ENCODE results near the gene PTPRT.

PTPRT gene

DNA sequence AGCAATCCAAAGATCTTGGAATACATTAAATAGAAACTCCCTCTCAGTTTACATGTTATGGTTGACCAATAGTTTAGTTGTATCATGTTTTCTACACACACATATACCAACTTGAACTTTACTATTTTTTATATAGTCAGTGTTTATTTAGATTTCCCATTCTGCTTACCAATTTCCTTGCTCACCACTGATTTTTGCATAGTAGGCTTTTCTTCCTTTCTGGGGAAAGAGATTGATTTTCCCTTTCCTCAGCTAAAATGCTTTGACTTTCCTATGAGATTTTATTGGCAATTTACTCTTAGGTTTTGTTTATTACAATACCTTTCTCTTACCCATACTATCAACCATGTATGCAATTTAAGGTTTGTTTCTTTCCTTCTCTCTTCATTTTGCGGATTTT lies 665.6 kb downstream of the PTPRT start:
- DNase-seq (ENCODE audit: low spot score), result no peak
- TF ChIP-seq, protein P1, sequence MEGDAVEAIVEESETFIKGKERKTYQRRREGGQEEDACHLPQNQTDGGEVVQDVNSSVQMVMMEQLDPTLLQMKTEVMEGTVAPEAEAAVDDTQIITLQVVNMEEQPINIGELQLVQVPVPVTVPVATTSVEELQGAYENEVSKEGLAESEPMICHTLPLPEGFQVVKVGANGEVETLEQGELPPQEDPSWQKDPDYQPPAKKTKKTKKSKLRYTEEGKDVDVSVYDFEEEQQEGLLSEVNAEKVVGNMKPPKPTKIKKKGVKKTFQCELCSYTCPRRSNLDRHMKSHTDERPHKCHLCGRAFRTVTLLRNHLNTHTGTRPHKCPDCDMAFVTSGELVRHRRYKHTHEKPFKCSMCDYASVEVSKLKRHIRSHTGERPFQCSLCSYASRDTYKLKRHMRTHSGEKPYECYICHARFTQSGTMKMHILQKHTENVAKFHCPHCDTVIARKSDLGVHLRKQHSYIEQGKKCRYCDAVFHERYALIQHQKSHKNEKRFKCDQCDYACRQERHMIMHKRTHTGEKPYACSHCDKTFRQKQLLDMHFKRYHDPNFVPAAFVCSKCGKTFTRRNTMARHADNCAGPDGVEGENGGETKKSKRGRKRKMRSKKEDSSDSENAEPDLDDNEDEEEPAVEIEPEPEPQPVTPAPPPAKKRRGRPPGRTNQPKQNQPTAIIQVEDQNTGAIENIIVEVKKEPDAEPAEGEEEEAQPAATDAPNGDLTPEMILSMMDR (IDR thresholded peaks at IDR 0.05; ENCODE audit: extremely low read depth, insufficient read depth, missing control alignments), result no peak
- in situ Hi-C loops (cut with MboI; ENCODE audit: low pct_unique_long_range_greater_than_20kb, low sequenced_read_pairs, unreplicated experiment), result no loop called here

DNA sequence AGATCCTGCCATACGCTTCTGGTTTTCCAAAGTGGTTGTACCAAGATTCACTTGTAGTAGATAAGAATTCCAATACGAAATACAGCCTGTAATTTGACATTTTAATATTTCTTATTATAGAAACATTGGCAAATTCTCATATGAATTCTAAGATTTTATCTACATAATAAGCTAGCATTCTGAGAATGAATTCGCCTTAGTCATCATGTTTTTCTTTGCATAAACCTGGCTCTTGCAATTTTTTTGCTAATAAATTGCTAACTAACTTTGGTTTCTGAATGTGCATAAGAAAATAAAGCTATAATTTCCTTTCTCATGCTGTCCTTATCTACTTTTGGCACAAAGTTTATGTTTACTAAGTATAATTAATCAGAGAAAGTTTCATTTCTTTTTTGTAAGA lies 673.0 kb downstream of the PTPRT start:
- no peak for DNase-seq (ENCODE audit: low spot score)
- TF ChIP-seq, protein P1 (IDR thresholded peaks at IDR 0.05; ENCODE audit: extremely low read depth, insufficient read depth, missing control alignments), result no peak
- in situ Hi-C loops (cut with MboI; ENCODE audit: low pct_unique_long_range_greater_than_20kb, low sequenced_read_pairs, unreplicated experiment), result no loop called here

GRCh38 chr20:42510686-42511085 lies 679.0 kb downstream of the PTPRT start:
- TF ChIP-seq, protein P1 (IDR thresholded peaks at IDR 0.05; ENCODE audit: extremely low read depth, insufficient read depth, missing control alignments), result no peak
- in situ Hi-C loops (cut with MboI; ENCODE audit: low pct_unique_long_range_greater_than_20kb, low sequenced_read_pairs, unreplicated experiment), result no loop called here
- DNase-seq (ENCODE audit: low spot score), result no peak

- in situ Hi-C loops (cut with MboI; ENCODE audit: low pct_unique_long_range_greater_than_20kb, low sequenced_read_pairs, unreplicated experiment), result no loop called here
- TF ChIP-seq, protein P1 (IDR thresholded peaks at IDR 0.05; ENCODE audit: extremely low read depth, insufficient read depth, missing control alignments), result no peak
- no peak for DNase-seq (ENCODE audit: low spot score)
These were observed 681.8 kb downstream of the PTPRT start for GRCh38 chr20:42507874-42508273.

GRCh38 chr20:42506397-42506796 lies 683.3 kb downstream of the PTPRT start:
- in situ Hi-C loops (cut with MboI; ENCODE audit: low pct_unique_long_range_greater_than_20kb, low sequenced_read_pairs, unreplicated experiment), result no loop called here
- DNase-seq (ENCODE audit: low spot score), result no peak
- TF ChIP-seq, protein P1 (IDR thresholded peaks at IDR 0.05; ENCODE audit: extremely low read depth, insufficient read depth, missing control alignments), result no peak

DNA sequence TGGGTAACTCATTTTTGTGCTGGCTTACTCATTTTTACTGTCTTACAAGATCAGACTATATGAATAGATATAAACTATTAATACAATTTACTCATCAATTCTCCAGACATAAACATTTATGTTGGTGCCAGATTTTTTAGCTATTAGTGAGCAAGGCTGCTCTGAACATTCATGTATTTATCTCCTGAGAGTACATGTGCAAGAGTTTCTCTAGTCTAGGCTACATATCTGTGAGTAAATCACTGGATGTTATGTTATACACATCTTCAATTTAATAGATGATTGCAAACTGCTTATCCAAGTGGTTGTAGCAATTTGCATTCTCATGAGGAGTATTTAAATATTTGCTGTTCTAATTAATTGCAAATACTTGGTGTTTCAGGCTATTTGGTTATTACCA lies 687.1 kb downstream of the PTPRT start:
- no peak for DNase-seq (ENCODE audit: low spot score)
- TF ChIP-seq, protein P1 (IDR thresholded peaks at IDR 0.05; ENCODE audit: extremely low read depth, insufficient read depth, missing control alignments), result no peak
- in situ Hi-C loops (cut with MboI; ENCODE audit: low pct_unique_long_range_greater_than_20kb, low sequenced_read_pairs, unreplicated experiment), result no loop called here

DNA sequence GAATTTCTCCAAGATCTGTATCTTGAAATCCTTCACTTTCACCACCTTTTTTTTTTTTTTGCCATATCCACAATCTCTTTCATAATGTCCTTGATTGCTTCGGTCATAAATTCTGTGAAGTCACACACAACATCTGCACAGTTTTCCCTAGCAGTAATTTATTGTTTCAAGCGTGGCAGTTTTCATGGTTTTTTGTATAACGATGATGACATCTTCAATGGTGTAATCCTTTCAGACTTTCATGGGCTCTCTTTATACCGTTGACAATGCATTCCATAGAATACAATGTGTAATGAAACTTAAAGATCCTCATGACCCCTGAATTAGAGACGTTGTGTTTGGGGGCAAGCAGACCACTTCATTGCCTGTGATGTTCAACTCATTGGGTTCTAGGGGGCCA lies 693.1 kb downstream of the PTPRT start:
- in situ Hi-C loops (cut with MboI; ENCODE audit: low pct_unique_long_range_greater_than_20kb, low sequenced_read_pairs, unreplicated experiment), result no loop called here
- no peak for DNase-seq (ENCODE audit: low spot score)
- TF ChIP-seq, protein P1 (IDR thresholded peaks at IDR 0.05; ENCODE audit: extremely low read depth, insufficient read depth, missing control alignments), result no peak

Measured in GM13977 (cell line).